ENCODE data around the gene TNFRSF13B. TPM values are rescaled to one million over a fixed set of nuclear protein-coding genes. Genes with fewer than 3 reads are reported as not detected.
"Not testable (repeated sequence)": the region's sequence is repeated elsewhere in the genome, so short reads cannot be mapped to it uniquely, and the experiment has no call there.

The TNFRSF13B gene
- total RNA-seq, 1 experiment from 2014 or later: not detected

DNA sequence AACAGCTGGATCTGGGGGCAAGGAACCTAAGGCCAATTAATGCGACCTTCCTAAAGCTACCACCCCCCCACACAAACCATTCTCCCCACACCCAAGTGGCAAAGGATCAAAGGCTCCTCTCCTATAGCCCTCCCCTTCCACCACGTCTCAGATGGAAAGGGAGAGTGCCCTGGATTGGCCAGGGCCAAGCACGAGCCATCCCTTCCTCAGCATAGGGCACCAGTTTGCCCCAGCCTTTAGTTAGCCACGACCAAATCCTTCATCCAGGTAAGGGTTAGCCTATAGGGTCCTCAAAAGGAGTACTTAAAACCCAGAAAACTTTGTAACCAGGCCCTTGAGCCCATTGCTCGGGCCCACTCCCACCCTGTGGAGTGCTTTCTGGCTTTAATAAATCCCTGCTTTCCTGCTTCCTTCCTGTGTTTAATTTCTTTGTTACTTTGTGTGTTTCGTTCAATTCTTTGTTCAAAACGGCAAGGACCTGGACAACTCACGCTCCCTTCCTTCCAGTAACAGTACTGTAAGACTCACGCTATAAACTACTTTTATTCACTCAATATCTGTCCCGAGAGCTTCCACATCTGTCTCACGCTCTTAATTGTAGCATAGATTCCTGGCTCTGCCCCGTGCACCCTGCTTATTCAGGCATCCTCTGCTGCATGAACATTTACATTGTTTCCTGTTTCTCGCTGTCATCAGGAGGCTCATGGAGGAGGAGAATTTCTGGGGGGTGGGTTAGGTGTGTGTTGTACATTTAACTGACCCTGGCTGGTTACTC, 62.3 kb downstream of the TNFRSF13B start:
- H3K4me1 Mint-ChIP-seq (ENCODE audit: low read depth, unreplicated experiment): peaks cover 6% of the 10 kb centered on the region
- intact Hi-C loops (cut with micrococcal nuclease; ENCODE audit: unreplicated experiment): no loop called here
- no peak for DNase-seq
- no peak overlapping the region for H3K27ac Mint-ChIP-seq (ENCODE audit: unreplicated experiment)
- no TSS peak for BruUV-seq (replicated peaks)
- H3K27me3 Mint-ChIP-seq (ENCODE audit: unreplicated experiment): no peaks in the 10 kb centered on the region
- H3K9me3 Mint-ChIP-seq (ENCODE audit: low read depth, unreplicated experiment): no peaks in the 10 kb centered on the region
- no peak overlapping the region for H3K4me3 Mint-ChIP-seq (ENCODE audit: low read depth, unreplicated experiment)
- CTCF ChIA-PET: no interaction called here
- no peaks in the 10 kb centered on the region for H3K36me3 Mint-ChIP-seq (ENCODE audit: insufficient read depth, unreplicated experiment)
- TF ChIP-seq, protein P1, sequence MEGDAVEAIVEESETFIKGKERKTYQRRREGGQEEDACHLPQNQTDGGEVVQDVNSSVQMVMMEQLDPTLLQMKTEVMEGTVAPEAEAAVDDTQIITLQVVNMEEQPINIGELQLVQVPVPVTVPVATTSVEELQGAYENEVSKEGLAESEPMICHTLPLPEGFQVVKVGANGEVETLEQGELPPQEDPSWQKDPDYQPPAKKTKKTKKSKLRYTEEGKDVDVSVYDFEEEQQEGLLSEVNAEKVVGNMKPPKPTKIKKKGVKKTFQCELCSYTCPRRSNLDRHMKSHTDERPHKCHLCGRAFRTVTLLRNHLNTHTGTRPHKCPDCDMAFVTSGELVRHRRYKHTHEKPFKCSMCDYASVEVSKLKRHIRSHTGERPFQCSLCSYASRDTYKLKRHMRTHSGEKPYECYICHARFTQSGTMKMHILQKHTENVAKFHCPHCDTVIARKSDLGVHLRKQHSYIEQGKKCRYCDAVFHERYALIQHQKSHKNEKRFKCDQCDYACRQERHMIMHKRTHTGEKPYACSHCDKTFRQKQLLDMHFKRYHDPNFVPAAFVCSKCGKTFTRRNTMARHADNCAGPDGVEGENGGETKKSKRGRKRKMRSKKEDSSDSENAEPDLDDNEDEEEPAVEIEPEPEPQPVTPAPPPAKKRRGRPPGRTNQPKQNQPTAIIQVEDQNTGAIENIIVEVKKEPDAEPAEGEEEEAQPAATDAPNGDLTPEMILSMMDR (IDR thresholded peaks at IDR 0.05; ENCODE audit: unreplicated experiment): no peak

DNA sequence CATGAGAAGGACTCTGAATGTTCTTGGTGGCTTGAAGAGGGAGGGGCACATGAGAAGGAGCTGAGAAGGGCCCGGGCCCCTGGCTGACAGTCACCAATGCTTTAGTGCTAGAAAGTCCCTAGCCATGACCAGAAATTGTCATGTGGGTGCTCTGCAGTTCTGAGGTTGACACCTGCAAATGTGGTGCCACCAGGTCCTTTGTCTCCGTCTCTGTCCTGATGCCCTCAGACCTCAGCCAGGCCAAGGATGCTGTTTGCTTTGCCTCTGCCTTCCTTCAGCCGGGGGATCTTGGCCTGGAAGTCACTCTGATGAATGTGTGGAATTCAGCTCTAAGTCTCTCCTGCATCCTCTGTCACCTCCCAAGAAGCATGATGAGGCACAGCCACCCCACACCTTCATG, 63.6 kb downstream of the TNFRSF13B start:
- H3K27me3 Mint-ChIP-seq (ENCODE audit: unreplicated experiment): no peaks in the 10 kb centered on the region
- CTCF ChIA-PET: interaction anchor here (0.7 kb wide), 1 partner anchor 559 kb away, joined by 3 read pairs; no protein-coding TSS in a partner anchor

DNA sequence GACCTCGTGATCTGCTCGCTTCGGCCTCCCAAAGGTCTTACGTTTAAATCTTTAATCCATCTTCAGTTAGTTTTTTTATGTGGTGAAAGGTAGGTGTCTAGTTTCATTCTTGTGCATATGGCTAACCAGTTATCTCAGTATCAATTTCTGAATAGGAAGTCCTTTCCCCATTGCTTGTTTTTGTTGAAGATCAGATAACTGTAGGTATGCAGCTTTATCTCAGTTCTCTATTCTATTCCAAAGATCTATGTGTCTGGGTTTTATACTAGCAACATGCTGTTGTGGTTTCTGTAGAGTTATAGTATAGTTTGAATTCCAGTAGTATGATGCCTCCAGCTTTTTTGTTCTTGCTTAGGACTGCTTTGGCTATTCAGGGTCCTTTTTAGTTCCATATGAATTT, 65.2 kb downstream of the TNFRSF13B start:
- peaks cover 6% of the 10 kb centered on the region for H3K4me1 Mint-ChIP-seq (ENCODE audit: low read depth, unreplicated experiment)
- CTCF ChIA-PET: no interaction called here
- no peak overlapping the region for H3K27ac Mint-ChIP-seq (ENCODE audit: unreplicated experiment)
- peaks cover under 1% of the 10 kb centered on the region for H3K27me3 Mint-ChIP-seq (ENCODE audit: unreplicated experiment)
- no peak for DNase-seq
- TF ChIP-seq, protein P1 (IDR thresholded peaks at IDR 0.05; ENCODE audit: unreplicated experiment): no peak
- intact Hi-C loops (cut with micrococcal nuclease; ENCODE audit: unreplicated experiment): no loop called here
- no peak overlapping the region for H3K4me3 Mint-ChIP-seq (ENCODE audit: low read depth, unreplicated experiment)
- H3K9me3 Mint-ChIP-seq (ENCODE audit: low read depth, unreplicated experiment): no peaks in the 10 kb centered on the region
- no peaks in the 10 kb centered on the region for H3K36me3 Mint-ChIP-seq (ENCODE audit: insufficient read depth, unreplicated experiment)
- BruUV-seq (replicated peaks): no TSS peak

More for the DNA sequence above, 63.6 kb downstream of the TNFRSF13B start:
- Mint-ChIP-seq H3K4me3 (ENCODE audit: low read depth, unreplicated experiment) (no peak overlapping the region), H3K27ac (ENCODE audit: unreplicated experiment) (no peak overlapping the region), H3K36me3 (ENCODE audit: insufficient read depth, unreplicated experiment) (no peaks in the 10 kb centered on the region), H3K9me3 (ENCODE audit: low read depth, unreplicated experiment) (no peaks in the 10 kb centered on the region), H3K4me1 (ENCODE audit: low read depth, unreplicated experiment) (peaks cover 6% of the 10 kb centered on the region)
- DNase-seq: no peak
- TF ChIP-seq, protein P1 (IDR thresholded peaks at IDR 0.05; ENCODE audit: unreplicated experiment): no peak
- intact Hi-C loops (cut with micrococcal nuclease; ENCODE audit: unreplicated experiment): no loop called here
- BruUV-seq (replicated peaks): no TSS peak

DNA sequence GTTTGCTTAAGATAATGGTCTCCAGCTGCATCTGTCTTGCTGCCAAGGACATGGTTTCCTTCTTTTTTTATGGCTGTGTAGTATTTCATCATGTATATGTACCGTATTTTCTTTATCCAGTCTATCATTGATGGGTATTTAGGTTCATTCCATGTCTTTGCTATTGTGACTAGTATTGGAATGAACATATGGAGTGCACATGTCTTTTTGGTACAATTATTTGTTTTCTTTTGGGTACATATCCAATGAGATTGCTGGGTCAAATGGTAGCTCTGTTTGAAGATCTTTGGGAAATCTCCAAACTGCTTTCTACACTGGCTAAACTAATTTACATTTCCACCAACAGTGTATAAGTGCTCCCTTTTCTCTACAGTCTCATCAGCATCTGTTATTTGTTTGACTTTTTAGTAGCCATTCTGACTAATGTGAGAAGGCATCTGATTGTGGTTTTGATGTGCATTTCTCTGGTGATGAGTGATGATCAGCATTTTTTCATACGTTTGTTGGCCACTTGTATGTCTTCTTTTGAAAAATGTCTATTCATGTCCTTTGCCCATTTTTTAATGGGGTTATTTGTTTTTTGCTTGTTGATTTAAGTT, 66.2 kb downstream of the TNFRSF13B start:
- Mint-ChIP-seq H3K27ac (ENCODE audit: unreplicated experiment) (no peak overlapping the region), H3K36me3 (ENCODE audit: insufficient read depth, unreplicated experiment) (no peaks in the 10 kb centered on the region), H3K9me3 (ENCODE audit: low read depth, unreplicated experiment) (no peaks in the 10 kb centered on the region), H3K4me1 (ENCODE audit: low read depth, unreplicated experiment) (peaks cover 6% of the 10 kb centered on the region), H3K4me3 (ENCODE audit: low read depth, unreplicated experiment) (no peak overlapping the region), H3K27me3 (ENCODE audit: unreplicated experiment) (peaks cover 10% of the 10 kb centered on the region)
- intact Hi-C loops (cut with micrococcal nuclease; ENCODE audit: unreplicated experiment): no loop called here
- no TSS peak for BruUV-seq (replicated peaks)
- CTCF ChIA-PET: no interaction called here
- TF ChIP-seq, protein P1 (IDR thresholded peaks at IDR 0.05; ENCODE audit: unreplicated experiment): no peak
- DNase-seq: no peak

DNA sequence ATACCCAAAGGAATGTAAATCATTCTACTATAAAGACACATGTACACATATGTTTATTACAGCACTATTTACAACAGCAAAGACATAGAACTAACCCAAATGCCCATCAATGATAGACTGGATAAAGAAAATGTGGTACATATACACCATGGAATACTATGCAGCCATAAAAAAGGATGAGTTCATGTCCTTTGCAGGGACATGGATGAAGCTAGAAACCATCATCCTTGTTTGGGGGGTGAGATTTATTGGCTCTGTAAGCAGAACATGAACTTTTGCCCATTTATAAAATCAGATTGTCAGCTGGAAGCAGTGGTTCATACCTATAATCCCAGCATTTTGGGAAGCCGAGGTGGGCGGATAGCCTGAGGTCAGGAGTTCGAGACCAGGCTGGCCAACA, 68.8 kb downstream of the TNFRSF13B start:
- CTCF ChIA-PET; H3K4me3 Mint-ChIP-seq (ENCODE audit: low read depth, unreplicated experiment); H3K4me1 Mint-ChIP-seq (ENCODE audit: low read depth, unreplicated experiment); intact Hi-C loops (cut with micrococcal nuclease; ENCODE audit: unreplicated experiment); BruUV-seq (replicated peaks); H3K36me3 Mint-ChIP-seq (ENCODE audit: insufficient read depth, unreplicated experiment); H3K27ac Mint-ChIP-seq (ENCODE audit: unreplicated experiment); DNase-seq; H3K9me3 Mint-ChIP-seq (ENCODE audit: low read depth, unreplicated experiment): not testable (repeated sequence)
- H3K27me3 Mint-ChIP-seq (ENCODE audit: unreplicated experiment): peaks cover 21% of the 10 kb centered on the region
